Tibial artery (tissue), 4 donors: ENCODE measurements around the gene ASCC2.
"Not testable (repeated sequence)": the region's sequence is repeated elsewhere in the genome, so short reads cannot be mapped to it uniquely, and the experiment has no call there.

ENCODE experiments used
- DNase-seq, 2 donors: peaks; one replicate each; pipeline ENCODE4 v3.0.0-alpha.2; 2019
- H3K27ac ChIP-seq, 2 donors: fragments of 200-600 bp; sonication (generic) in 1 of 2; 1 replicate in 1 of 2; 2 replicates in 1 of 2; pipeline ENCODE4 v1.5.1; 2018 to 2019; ENCODE audit warnings: mild to moderate bottlenecking in 1 of 2
- H3K27me3 ChIP-seq, 2 donors: fragments of 200-600 bp; sonication (generic) in 1 of 2; one replicate each; pipeline versions ENCODE4 v1.5.1 to v1.6.0; 2016 to 2019
- H3K36me3 ChIP-seq, 3 donors: fragments of 200-600 bp; sonication (generic) in 2 of 3; one replicate each; pipeline ENCODE4 v1.5.1; 2016 to 2019; ENCODE audit warnings: mild to moderate bottlenecking in 2 of 3
- H3K4me1 ChIP-seq, 4 donors: fragments of 200-600 bp; sonication (generic) in 2 of 4; 1 replicate in 3 of 4; 2 replicates in 1 of 4; pipeline ENCODE4 v1.5.1; 2016 to 2019
- H3K4me3 ChIP-seq, 2 donors: fragments of 200-600 bp; sonication (generic) in 1 of 2; 1 replicate in 1 of 2; 2 replicates in 1 of 2; pipeline ENCODE4 v1.5.1; 2018 to 2019; ENCODE audit warnings: mild to moderate bottlenecking in 2 of 2
- H3K9me3 ChIP-seq, 3 donors: fragments of 200-600 bp; sonication (generic) in 1 of 3; one replicate each; pipeline ENCODE4 v1.5.1; 2016 to 2019
- CTCF ChIP-seq, 2 experiments: fragments of 200-600 bp in 1 of 2; fragments of 450-650 bp in 1 of 2; IDR thresholded peaks; one replicate each; pipeline ENCODE4 v1.5.1; 2017 to 2019; ENCODE audit warnings: antibody characterized with exemption in 2 of 2, mild to moderate bottlenecking in 1 of 2, moderate library complexity in 1 of 2
- intact Hi-C: fragments of 100-400 bp; cut with DNase I; formaldehyde crosslinking; loops from one replicate; pipeline ENCODE4 v1.15.0; 2023; ENCODE audit warnings: low total_unique reads

ASCC2 gene

GRCh38 chr22:29755889-29756288, 82.2 kb downstream of the ASCC2 start:
- Histone ChIP-seq H3K27ac (no peak overlapping the region), H3K36me3 (peaks cover 0 to 27% (median 0%) of the 10 kb centered on the region in 3 donors), H3K27me3 (no peaks in the 10 kb centered on the region), H3K4me3 (no peak overlapping the region), H3K4me1 (peaks cover 0 to 6% (median 0%) of the 10 kb centered on the region in 4 donors), H3K9me3 (no peaks in the 10 kb centered on the region)
- intact Hi-C loops = no loop called here
- no peak for DNase-seq
- no peak for TF ChIP-seq CTCF (IDR thresholded peaks at IDR 0.05)

GRCh38 chr22:29754658-29755395, 83.2 kb downstream of the ASCC2 start:
- H3K4me3 ChIP-seq, H3K9me3 ChIP-seq, H3K27ac ChIP-seq, H3K4me1 ChIP-seq, H3K27me3 ChIP-seq, DNase-seq, intact Hi-C loops: not testable (repeated sequence)
- H3K36me3 ChIP-seq = peaks cover 0 to 36% (median 7%) of the 10 kb centered on the region in 3 donors

GRCh38 chr22:29753808-29754657, 84.0 kb downstream of the ASCC2 start:
- intact Hi-C loops = no loop called here
- H3K36me3 ChIP-seq = peaks cover 0 to 36% (median 7%) of the 10 kb centered on the region in 3 donors
- H3K9me3 ChIP-seq = no peaks in the 10 kb centered on the region
- H3K27me3 ChIP-seq = no peaks in the 10 kb centered on the region
- H3K27ac ChIP-seq = no peak overlapping the region
- no peak for TF ChIP-seq CTCF (IDR thresholded peaks at IDR 0.05)
- H3K4me3 ChIP-seq = no peak overlapping the region
- no peak for DNase-seq
- peaks cover 0 to 2% (median 0%) of the 10 kb centered on the region in 4 donors for H3K4me1 ChIP-seq

- no peaks in the 10 kb centered on the region for H3K4me1 ChIP-seq
- no peaks in the 10 kb centered on the region for H3K27me3 ChIP-seq
- H3K4me3 ChIP-seq = no peak overlapping the region
- H3K27ac ChIP-seq = no peak overlapping the region
- TF ChIP-seq CTCF (IDR thresholded peaks at IDR 0.05) = no peak
- peaks cover 18 to 53% (median 22%) of the 10 kb centered on the region in 3 donors for H3K36me3 ChIP-seq
- H3K9me3 ChIP-seq = no peaks in the 10 kb centered on the region
- DNase-seq = no peak
- intact Hi-C loops = no loop called here
Observed at GRCh38 chr22:29751669-29752068, 86.4 kb downstream of the ASCC2 start.

GRCh38 chr22:29750559-29751538, 87.2 kb downstream of the ASCC2 start:
- Histone ChIP-seq H3K4me3 (no peak overlapping the region), H3K27me3 (no peaks in the 10 kb centered on the region), H3K27ac (no peak overlapping the region), H3K36me3 (peaks cover 22 to 61% (median 25%) of the 10 kb centered on the region in 3 donors), H3K9me3 (no peaks in the 10 kb centered on the region), H3K4me1 (no peaks in the 10 kb centered on the region)
- intact Hi-C loops = no loop called here
- DNase-seq = no peak
- TF ChIP-seq CTCF (IDR thresholded peaks at IDR 0.05) = no peak
